Caco-2 (cell line): Measurements from ENCODE around the gene UTP4. TPM values are rescaled to one million over a fixed set of nuclear protein-coding genes. Genes with fewer than 3 reads are reported as not detected.

Source experiments
- BruUV-seq: library from RNA; stranded (reverse); fragments of 400-500 nt; replicated peaks from 2 replicates; lab custom pipeline; 2021; lab: Mats Ljungman, UMichigan
- CTCF ChIA-PET: fragments of 300-600 bp; sonication (Branson Sonifier 250); formaldehyde crosslinking; loops from one replicate; lab custom pipeline; 2022; ENCODE audit warnings: antibody characterized with exemption; lab: Charles Lee
- POLR2A ChIA-PET: fragments of 300-600 bp; sonication (Branson Sonifier 250); formaldehyde crosslinking; loops from one replicate; lab custom pipeline; 2022; ENCODE audit warnings: antibody characterized with exemption; lab: Charles Lee
- DNase-seq, 2 experiments: peaks; one replicate each; pipeline versions ENCODE4 v3.0.0 to v3.0.0-alpha.2; 2020 to 2022
- H3K27me3 ChIP-seq: replicated peaks from 2 replicates; pipeline ENCODE4 v1.6.0; 2011; ENCODE audit warnings: low read length; ENCODE audit not compliant: control insufficient read depth, insufficient read depth
- H3K36me3 ChIP-seq: 2 replicates; pipeline ENCODE4 v1.5.1; 2011; ENCODE audit warnings: low read length; ENCODE audit not compliant: control insufficient read depth, insufficient read depth
- H3K4me1 ChIP-seq: fragments of 250-450 bp; sonication (Bioruptor Pico); 2 replicates; pipeline ENCODE4 v1.5.1; 2020; ENCODE audit warnings: mild to moderate bottlenecking
- H3K4me3 ChIP-seq: 2 replicates; pipeline ENCODE4 v1.5.1; 2011; ENCODE audit warnings: low read depth, mild to moderate bottlenecking, control low read depth, low read length
- H3K9me3 ChIP-seq: fragments of 250-450 bp; sonication (Bioruptor Pico); 2 replicates; pipeline ENCODE4 v1.5.1; 2020; ENCODE audit warnings: mild to moderate bottlenecking, moderate library complexity
- H3K27ac Mint-ChIP-seq: one replicate; pipeline ENCODE4 v1.8.0; 2022; ENCODE audit warnings: mixed read lengths; ENCODE audit not compliant: unreplicated experiment
- H3K27me3 Mint-ChIP-seq: one replicate; pipeline ENCODE4 v1.8.0; 2022; ENCODE audit warnings: mixed read lengths; ENCODE audit not compliant: insufficient read depth, unreplicated experiment
- H3K36me3 Mint-ChIP-seq: one replicate; pipeline ENCODE4 v1.8.0; 2022; ENCODE audit warnings: mild to moderate bottlenecking, mixed read lengths; ENCODE audit not compliant: insufficient read depth, unreplicated experiment
- H3K4me1 Mint-ChIP-seq: one replicate; pipeline ENCODE4 v1.8.0; 2022; ENCODE audit warnings: low read depth, mixed read lengths; ENCODE audit not compliant: unreplicated experiment
- H3K4me3 Mint-ChIP-seq: one replicate; pipeline ENCODE4 v1.8.0; 2022; ENCODE audit warnings: mild to moderate bottlenecking, moderate library complexity, mixed read lengths; ENCODE audit not compliant: unreplicated experiment
- H3K9me3 Mint-ChIP-seq: one replicate; pipeline ENCODE4 v1.8.0; 2022; ENCODE audit warnings: mixed read lengths; ENCODE audit not compliant: unreplicated experiment
- intact Hi-C: fragments of 100-400 bp; cut with micrococcal nuclease; formaldehyde crosslinking; loops from one replicate; pipeline ENCODE4 v1.10.0; 2022; ENCODE audit not compliant: unreplicated experiment
- total RNA-seq: library from RNA; stranded (reverse); gene quantifications from 2 replicates; pipeline ENCODE4 v1.2.3, GENCODE V29; 2022
- TF ChIP-seq, protein P1 (sequence below), 2 experiments: fragments of 200-600 bp in 1 of 2; IDR thresholded peaks; 1 replicate in 1 of 2; 2 replicates in 1 of 2; pipeline versions ENCODE4 v1.5.1 to v1.8.0; 2011 to 2022; ENCODE audit warnings: antibody characterized with exemption in 1 of 2, control low read depth in 1 of 2, inconsistent platforms in 1 of 2, low read depth in 1 of 2, low read length in 1 of 2, mild to moderate bottlenecking in 1 of 2, moderate library complexity in 1 of 2; ENCODE audit not compliant: insufficient read depth in 1 of 2, severe bottlenecking in 1 of 2, unreplicated experiment in 1 of 2

Gene UTP4
- total RNA-seq, 1 experiment from 2014 or later: 126 TPM

DNA sequence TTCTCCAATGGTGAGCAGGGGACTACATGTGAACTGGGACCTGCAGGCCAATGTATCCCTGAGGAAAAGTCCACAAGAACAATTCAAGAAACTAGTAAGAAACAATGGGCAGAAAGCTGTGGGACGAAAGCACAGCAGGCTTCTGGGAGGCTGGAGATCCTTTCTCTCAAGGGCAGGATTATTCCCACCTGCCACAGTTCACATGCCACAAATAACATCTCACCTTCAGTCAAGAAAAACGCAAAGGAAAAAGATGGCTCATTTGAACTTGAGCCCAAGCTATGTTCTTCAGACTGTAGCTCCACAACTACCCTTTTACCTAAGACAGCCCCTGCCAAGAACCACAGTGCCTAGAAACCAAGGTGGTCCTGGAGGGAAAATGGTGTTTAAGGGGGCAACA, 14.0 kb upstream of the UTP4 start:
- CTCF ChIA-PET: no interaction called here
- H3K36me3 Mint-ChIP-seq: peaks cover 31% of the 10 kb centered on the region
- TF ChIP-seq, protein P1, sequence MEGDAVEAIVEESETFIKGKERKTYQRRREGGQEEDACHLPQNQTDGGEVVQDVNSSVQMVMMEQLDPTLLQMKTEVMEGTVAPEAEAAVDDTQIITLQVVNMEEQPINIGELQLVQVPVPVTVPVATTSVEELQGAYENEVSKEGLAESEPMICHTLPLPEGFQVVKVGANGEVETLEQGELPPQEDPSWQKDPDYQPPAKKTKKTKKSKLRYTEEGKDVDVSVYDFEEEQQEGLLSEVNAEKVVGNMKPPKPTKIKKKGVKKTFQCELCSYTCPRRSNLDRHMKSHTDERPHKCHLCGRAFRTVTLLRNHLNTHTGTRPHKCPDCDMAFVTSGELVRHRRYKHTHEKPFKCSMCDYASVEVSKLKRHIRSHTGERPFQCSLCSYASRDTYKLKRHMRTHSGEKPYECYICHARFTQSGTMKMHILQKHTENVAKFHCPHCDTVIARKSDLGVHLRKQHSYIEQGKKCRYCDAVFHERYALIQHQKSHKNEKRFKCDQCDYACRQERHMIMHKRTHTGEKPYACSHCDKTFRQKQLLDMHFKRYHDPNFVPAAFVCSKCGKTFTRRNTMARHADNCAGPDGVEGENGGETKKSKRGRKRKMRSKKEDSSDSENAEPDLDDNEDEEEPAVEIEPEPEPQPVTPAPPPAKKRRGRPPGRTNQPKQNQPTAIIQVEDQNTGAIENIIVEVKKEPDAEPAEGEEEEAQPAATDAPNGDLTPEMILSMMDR (IDR thresholded peaks at IDR 0.05; ENCODE audit: insufficient read depth in 1 of 2, low read depth in 1 of 2, low read length in 1 of 2, severe bottlenecking in 1 of 2, unreplicated experiment in 1 of 2): no peak

GRCh38 chr16:69118994-69119393, 13.5 kb upstream of the UTP4 start:
- CTCF ChIA-PET: interaction anchor here (0.7 kb wide), 1 partner anchor 25 kb away, joined by 3 read pairs; no protein-coding TSS in a partner anchor
- POLR2A ChIA-PET: interaction anchor here (0.6 kb wide), 1 partner anchor 14 kb away, joined by 3 read pairs; no protein-coding TSS in a partner anchor
- intact Hi-C loops: no loop called here

More for the DNA sequence above, 14.0 kb upstream of the UTP4 start:
- Mint-ChIP-seq H3K27me3 (no peaks in the 10 kb centered on the region), H3K9me3 (no peaks in the 10 kb centered on the region), H3K4me3 (no peak overlapping the region), H3K4me1 (no peaks in the 10 kb centered on the region), H3K27ac (no peak overlapping the region)
- Histone ChIP-seq H3K36me3 (peaks cover 18% of the 10 kb centered on the region), H3K27me3 (no peaks in the 10 kb centered on the region), H3K9me3 (no peaks in the 10 kb centered on the region), H3K4me3 (no peak overlapping the region), H3K4me1 (no peaks in the 10 kb centered on the region)
- DNase-seq: no peak
- POLR2A ChIA-PET: no interaction called here
- TSS peak; percentile 28 for BruUV-seq
- intact Hi-C loops: no loop called here

DNA sequence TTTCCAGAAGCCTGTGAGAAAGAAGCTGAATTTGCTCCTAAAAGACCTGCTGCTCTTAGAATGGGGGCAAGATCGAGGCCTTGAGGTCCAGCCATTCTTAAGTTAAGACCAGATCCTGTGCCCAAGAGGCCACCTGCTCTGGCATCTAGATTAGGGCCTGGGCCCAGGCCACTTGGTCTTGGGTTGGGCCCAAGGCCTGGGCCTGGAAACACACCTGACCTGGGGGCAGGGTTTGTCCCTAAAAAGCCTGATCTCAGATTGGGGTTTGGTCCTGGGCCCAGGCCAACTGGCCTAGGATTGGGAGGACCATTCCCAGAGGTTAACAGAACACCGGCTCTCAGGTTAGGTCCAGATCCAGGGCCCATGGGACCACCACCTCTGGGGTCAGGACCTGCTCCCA, 12.9 kb upstream of the UTP4 start:
- TF ChIP-seq, protein P1 (IDR thresholded peaks at IDR 0.05; ENCODE audit: insufficient read depth in 1 of 2, low read depth in 1 of 2, low read length in 1 of 2, severe bottlenecking in 1 of 2, unreplicated experiment in 1 of 2): no peak
- CTCF ChIA-PET: interaction anchor here (0.7 kb wide), 1 partner anchor 26 kb away, joined by 3 read pairs; no protein-coding TSS in a partner anchor
- H3K36me3 Mint-ChIP-seq: peaks cover 31% of the 10 kb centered on the region
- POLR2A ChIA-PET: interaction anchor here (0.6 kb wide), 1 partner anchor 14 kb away, joined by 3 read pairs; no protein-coding TSS in a partner anchor
- no peaks in the 10 kb centered on the region for H3K4me1 ChIP-seq
- BruUV-seq: no TSS peak
- no peak overlapping the region for H3K27ac Mint-ChIP-seq
- intact Hi-C loops: no loop called here
- H3K27me3 ChIP-seq: no peaks in the 10 kb centered on the region
- H3K27me3 Mint-ChIP-seq: no peaks in the 10 kb centered on the region
- H3K36me3 ChIP-seq: peaks cover 18% of the 10 kb centered on the region
- no peaks in the 10 kb centered on the region for H3K9me3 ChIP-seq
- H3K4me3 ChIP-seq: no peak overlapping the region
- no peaks in the 10 kb centered on the region for H3K9me3 Mint-ChIP-seq
- H3K4me1 Mint-ChIP-seq: no peaks in the 10 kb centered on the region
- H3K4me3 Mint-ChIP-seq: no peak overlapping the region
- DNase-seq: no peak

More at GRCh38 chr16:69118994-69119393, 13.5 kb upstream of the UTP4 start:
- H3K27ac Mint-ChIP-seq: no peak overlapping the region
- H3K9me3 Mint-ChIP-seq: no peaks in the 10 kb centered on the region
- no peak overlapping the region for H3K4me3 Mint-ChIP-seq
- H3K27me3 ChIP-seq: no peaks in the 10 kb centered on the region
- peaks cover 18% of the 10 kb centered on the region for H3K36me3 ChIP-seq
- peaks cover 31% of the 10 kb centered on the region for H3K36me3 Mint-ChIP-seq
- TF ChIP-seq, protein P1 (IDR thresholded peaks at IDR 0.05; ENCODE audit: insufficient read depth in 1 of 2, low read depth in 1 of 2, low read length in 1 of 2, severe bottlenecking in 1 of 2, unreplicated experiment in 1 of 2): no peak
- BruUV-seq: no TSS peak
- no peak overlapping the region for H3K4me3 ChIP-seq
- no peaks in the 10 kb centered on the region for H3K9me3 ChIP-seq
- H3K4me1 ChIP-seq: no peaks in the 10 kb centered on the region
- H3K27me3 Mint-ChIP-seq: no peaks in the 10 kb centered on the region
- DNase-seq: no peak
- H3K4me1 Mint-ChIP-seq: no peaks in the 10 kb centered on the region
